LNCaP clone FGC (cell line): Measurements from ENCODE around the gene MEGF9.
A peak's percentile ranks its signal among the peaks of the same experiment; 100 is the strongest.

Source experiments
- DNase-seq: peaks from one replicate; pipeline ENCODE4 v3.0.0-alpha.2; 2011; ENCODE audit warnings: low read depth
- H3K4me3 ChIP-seq: 2 replicates; pipeline ENCODE4 v1.5.1; 2011; ENCODE audit warnings: mild to moderate bottlenecking, low read depth, low read length, control low read depth
- TF ChIP-seq, protein P1 (sequence below): IDR thresholded peaks from 2 replicates; pipeline ENCODE4 v1.5.1; 2012; ENCODE audit warnings: mild to moderate bottlenecking; ENCODE audit not compliant: control insufficient read depth, insufficient read depth; ENCODE audit errors: extremely low read depth

MEGF9 gene

DNA sequence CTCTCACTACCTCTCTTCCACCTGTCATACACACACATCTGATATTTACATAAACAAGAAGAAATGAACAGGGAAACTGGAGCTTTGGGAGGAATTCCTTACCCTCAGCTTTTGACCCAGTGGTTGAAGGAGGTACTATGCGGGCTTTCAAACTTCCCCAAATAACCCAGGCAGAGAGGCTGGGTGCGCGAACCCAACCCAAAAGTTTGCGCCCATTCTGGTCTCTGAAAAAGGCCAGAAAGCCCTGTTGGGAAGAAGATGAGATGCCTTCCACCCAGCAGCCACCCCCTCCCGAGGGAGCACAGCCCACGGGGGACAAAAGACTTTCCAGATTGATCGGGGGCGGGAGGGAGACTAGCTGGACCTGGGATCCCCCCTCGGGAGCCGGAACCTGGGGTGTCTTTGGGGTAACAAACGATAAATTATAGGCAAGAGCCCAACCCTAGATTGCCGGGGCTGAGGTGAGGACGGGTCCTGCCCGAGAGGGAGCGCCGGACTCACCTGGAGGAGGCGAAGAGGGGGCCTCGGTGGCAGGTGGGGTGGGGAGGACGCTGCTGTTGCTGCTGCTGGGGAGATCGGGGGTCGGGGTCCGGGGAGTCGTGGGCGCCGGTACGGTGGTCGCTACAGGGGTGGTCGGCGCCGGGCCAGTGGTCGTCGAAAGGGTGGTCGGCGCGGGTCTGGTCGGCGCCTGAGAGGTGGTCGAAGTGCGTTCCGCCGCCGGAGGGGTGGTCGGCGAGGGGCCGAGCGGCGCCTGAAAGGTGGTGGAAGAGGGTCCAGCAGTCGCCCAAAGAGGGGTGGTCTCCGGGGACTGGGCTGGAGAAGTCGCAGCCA is 798 bp downstream of the MEGF9 start:
- peak overlapping the region; percentile 75 for H3K4me3 ChIP-seq
- TF ChIP-seq, protein P1, sequence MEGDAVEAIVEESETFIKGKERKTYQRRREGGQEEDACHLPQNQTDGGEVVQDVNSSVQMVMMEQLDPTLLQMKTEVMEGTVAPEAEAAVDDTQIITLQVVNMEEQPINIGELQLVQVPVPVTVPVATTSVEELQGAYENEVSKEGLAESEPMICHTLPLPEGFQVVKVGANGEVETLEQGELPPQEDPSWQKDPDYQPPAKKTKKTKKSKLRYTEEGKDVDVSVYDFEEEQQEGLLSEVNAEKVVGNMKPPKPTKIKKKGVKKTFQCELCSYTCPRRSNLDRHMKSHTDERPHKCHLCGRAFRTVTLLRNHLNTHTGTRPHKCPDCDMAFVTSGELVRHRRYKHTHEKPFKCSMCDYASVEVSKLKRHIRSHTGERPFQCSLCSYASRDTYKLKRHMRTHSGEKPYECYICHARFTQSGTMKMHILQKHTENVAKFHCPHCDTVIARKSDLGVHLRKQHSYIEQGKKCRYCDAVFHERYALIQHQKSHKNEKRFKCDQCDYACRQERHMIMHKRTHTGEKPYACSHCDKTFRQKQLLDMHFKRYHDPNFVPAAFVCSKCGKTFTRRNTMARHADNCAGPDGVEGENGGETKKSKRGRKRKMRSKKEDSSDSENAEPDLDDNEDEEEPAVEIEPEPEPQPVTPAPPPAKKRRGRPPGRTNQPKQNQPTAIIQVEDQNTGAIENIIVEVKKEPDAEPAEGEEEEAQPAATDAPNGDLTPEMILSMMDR = no peak
- DNase-seq = no peak

DNA sequence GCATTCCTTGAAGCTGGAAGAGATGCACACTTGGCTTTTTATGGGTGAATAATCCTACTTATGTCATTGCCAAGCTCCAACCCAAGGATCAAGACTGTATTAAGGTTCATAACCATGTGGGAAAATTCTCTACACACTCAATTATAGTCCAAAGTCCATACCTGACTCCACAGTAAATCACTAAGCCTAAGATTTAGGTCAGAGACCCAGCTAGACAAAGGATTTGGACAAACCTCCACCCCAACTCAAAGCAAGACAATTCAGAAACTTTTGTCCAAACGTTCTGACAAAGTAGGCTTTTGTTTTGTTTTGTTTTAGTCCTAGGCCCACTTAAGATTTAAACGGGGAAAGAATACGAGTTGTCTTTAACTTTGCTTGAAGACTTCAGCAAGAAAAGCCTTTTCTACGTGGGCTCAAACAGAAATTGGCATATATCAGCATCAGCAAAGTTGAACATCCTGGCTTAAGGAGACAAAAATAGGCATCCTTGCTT is 1.7 kb downstream of the MEGF9 start:
- peak overlapping the region; percentile 75; the same call in 1 of the 2 replicates for H3K4me3 ChIP-seq
- DNase-seq = no peak
- TF ChIP-seq, protein P1 = no peak

DNA sequence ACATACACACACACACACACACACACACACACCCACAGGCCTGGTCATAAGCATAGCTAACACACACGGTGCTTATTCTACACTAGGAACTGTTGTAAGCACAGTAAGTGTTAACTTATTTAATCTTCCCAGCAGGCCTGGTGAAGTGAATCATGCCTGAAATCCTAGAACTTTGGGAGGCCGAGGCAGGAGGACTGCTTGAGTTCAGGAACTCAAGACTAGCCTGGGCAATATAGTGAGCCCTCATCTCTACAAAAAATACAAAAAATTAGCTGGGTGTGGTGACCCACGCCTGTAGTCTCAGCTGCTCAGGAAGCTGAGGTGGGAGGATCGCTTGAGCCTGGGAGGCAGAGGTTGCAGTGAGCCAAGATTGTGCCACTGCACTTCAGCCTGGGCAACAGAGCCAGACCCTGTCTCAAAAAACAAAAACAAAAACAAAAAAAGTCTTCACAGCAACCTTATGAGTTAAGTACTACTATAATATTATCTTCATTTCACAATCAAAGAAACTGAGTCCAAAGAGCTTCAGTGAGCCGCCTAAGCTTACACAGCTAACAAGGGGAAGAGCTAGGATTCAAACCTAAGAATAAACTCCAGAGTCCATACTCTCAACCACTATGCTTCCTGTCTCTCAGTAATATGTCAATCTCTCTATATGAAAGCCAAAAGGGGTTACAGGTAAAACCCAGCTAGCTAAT is 2.3 kb downstream of the MEGF9 start:
- no peak overlapping the region for H3K4me3 ChIP-seq
- no peak for DNase-seq
- TF ChIP-seq, protein P1 = no peak

DNA sequence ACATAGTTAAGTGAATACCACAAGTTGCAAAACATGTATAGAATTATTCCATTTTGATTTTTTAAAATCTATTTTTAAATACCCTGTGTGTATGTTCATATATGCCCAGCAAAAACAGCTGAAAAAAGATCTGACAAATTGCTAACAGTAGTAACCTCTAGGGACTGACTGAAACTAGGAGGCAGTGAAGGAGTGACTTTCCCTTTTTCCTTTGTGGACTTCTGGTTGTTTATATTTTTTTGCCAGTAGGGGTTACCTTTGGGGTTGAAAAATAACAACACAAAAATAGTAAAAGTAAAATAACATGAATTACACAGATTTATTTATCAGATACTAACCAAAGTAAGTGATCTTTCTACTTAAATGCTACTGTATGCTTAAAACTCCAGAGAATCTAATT is 2.9 kb downstream of the MEGF9 start:
- H3K4me3 ChIP-seq = no peak overlapping the region
- no peak for DNase-seq
- TF ChIP-seq, protein P1 = no peak

DNA sequence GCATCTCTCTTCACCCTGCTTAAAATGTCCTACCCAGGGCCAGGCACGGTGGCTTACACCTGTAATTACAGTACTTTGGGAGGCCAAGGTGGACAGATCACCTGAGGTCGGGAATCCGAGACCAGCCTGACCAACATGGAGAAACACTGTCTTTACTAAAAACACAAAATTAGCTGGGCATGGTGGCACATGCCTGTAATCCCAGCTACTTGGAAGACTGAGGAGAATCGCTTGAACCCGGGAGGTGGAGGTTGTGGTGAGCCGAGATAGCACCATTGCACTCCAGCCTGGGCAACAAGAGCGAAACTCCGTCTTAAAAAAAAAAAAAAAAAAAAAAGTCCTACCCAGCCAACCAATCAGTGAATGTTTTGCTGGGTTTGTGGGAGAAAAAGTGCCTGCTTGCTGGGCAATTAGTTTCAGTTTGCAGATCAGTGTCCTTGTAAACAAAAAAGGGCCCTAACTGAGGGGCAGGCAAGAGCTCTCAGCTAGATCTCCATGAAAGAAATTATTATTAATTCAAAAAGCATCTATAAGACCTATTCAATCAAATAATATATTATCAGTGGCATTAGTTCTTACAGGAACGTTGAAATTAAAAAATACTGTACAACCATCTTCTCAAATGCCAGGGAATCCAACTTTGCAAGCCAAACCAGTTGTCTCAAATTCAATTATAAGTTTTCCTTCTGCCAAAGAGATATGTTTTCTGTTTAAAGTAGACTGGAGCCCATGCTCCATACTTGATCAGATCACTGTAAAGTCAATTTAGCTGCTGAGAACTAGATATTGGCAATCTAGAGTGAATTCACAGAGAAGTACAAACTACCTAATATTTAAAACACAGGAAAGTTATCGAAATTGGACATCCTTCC is 3.9 kb downstream of the MEGF9 start:
- TF ChIP-seq, protein P1 = no peak
- no peak for DNase-seq
- H3K4me3 ChIP-seq = peak overlapping the region; percentile 35

- no peak for DNase-seq
- TF ChIP-seq, protein P1 = no peak
These were observed 5.6 kb downstream of the MEGF9 start for GRCh38 chr9:120708526-120709224.

More at GRCh38 chr9:120708526-120709224, 5.6 kb downstream of the MEGF9 start:
- no peak overlapping the region for H3K4me3 ChIP-seq
